Raji (cell line): Measurements from ENCODE around the gene NDUFAF3.

Experiments used
- POLR2A ChIP-seq: IDR thresholded peaks from 2 replicates; pipeline ENCODE4 v1.6.1; 2011; ENCODE audit warnings: low read depth, low read length, control low read depth; ENCODE audit not compliant: insufficient read depth

Gene NDUFAF3

GRCh38 chr3:49021813-49022687 is at the start of gene NDUFAF3:
Gene NDUFAF3, plus strand, starts transcription at chr3:49022121. Its CDS starts 24 bp downstream, at chr3:49022145.
- TF ChIP-seq POLR2A: peak; percentile 98

GRCh38 chr3:48974076-48974864 is 47.7 kb upstream of the NDUFAF3 start:
- no peak for TF ChIP-seq POLR2A

- no peak for TF ChIP-seq POLR2A
Measured at GRCh38 chr3:48979451-48979850, 42.5 kb upstream of the NDUFAF3 start.

GRCh38 chr3:48980295-48980694 is 41.6 kb upstream of the NDUFAF3 start:
- TF ChIP-seq POLR2A: no peak

GRCh38 chr3:48982016-48982415 is 39.9 kb upstream of the NDUFAF3 start:
- no peak for TF ChIP-seq POLR2A

GRCh38 chr3:48982686-48983085 is 39.2 kb upstream of the NDUFAF3 start:
- no peak for TF ChIP-seq POLR2A

GRCh38 chr3:48983096-48983495 is 38.8 kb upstream of the NDUFAF3 start:
- TF ChIP-seq POLR2A: no peak

GRCh38 chr3:48984663-48985062 is 37.3 kb upstream of the NDUFAF3 start:
- no peak for TF ChIP-seq POLR2A

GRCh38 chr3:48985831-48986376 is 36.0 kb upstream of the NDUFAF3 start:
- no peak for TF ChIP-seq POLR2A

GRCh38 chr3:48989126-48989795 is 32.7 kb upstream of the NDUFAF3 start:
- no peak for TF ChIP-seq POLR2A

- TF ChIP-seq POLR2A: peak; percentile 63
Measured at GRCh38 chr3:48989796-48990635, 31.9 kb upstream of the NDUFAF3 start, which contains the start of gene P4HTM. Gene P4HTM, plus strand, starts transcription at chr3:48990241. Its CDS starts 16 bp downstream, at chr3:48990257.

- no peak for TF ChIP-seq POLR2A
Measured at GRCh38 chr3:48990636-48991469, 31.1 kb upstream of the NDUFAF3 start.

- no peak for TF ChIP-seq POLR2A
Measured at GRCh38 chr3:48991851-48992545, 29.9 kb upstream of the NDUFAF3 start.
